GM06990 (cell line): Measurements from ENCODE around the gene IL12A.

Experiments used
- DNase-seq: peaks from one replicate; pipeline ENCODE4 v3.0.0-alpha.2; 2011; ENCODE audit not compliant: insufficient read length; ENCODE audit errors: extremely low read depth
- H3K27me3 ChIP-seq: replicated peaks from 2 replicates; pipeline ENCODE4 v1.6.0; 2011; ENCODE audit warnings: low read length; ENCODE audit not compliant: control insufficient read depth, insufficient read depth
- H3K36me3 ChIP-seq: 2 replicates; pipeline ENCODE4 v1.5.1; 2011; ENCODE audit warnings: low read length; ENCODE audit not compliant: control insufficient read depth, insufficient read depth
- H3K4me3 ChIP-seq: replicated peaks from 2 replicates; pipeline ENCODE4 v1.5.1; 2011; ENCODE audit warnings: low read depth, mild to moderate bottlenecking, control low read depth, low read length
- CTCF ChIP-seq: IDR thresholded peaks from 2 replicates; pipeline ENCODE4 v1.5.1; 2011; ENCODE audit warnings: low read length, control low read depth, mild to moderate bottlenecking, inconsistent platforms; ENCODE audit not compliant: insufficient read depth, poor library complexity, severe bottlenecking

The IL12A gene

GRCh38 chr3:159994182-159994581 lies 5.5 kb downstream of the IL12A start:
- H3K4me3 ChIP-seq: no peak overlapping the region
- no peaks in the 10 kb centered on the region; the same call in none of the 2 replicates for H3K36me3 ChIP-seq
- H3K27me3 ChIP-seq: no peaks in the 10 kb centered on the region
- DNase-seq: no peak
- no peak for TF ChIP-seq CTCF

GRCh38 chr3:159995091-159995490 lies 6.5 kb downstream of the IL12A start:
- no peaks in the 10 kb centered on the region; the same call in none of the 2 replicates for H3K36me3 ChIP-seq
- no peak for TF ChIP-seq CTCF
- DNase-seq: no peak
- no peak overlapping the region for H3K4me3 ChIP-seq
- H3K27me3 ChIP-seq: no peaks in the 10 kb centered on the region

- Histone ChIP-seq H3K27me3 (no peaks in the 10 kb centered on the region), H3K36me3 (no peaks in the 10 kb centered on the region; the same call in none of the 2 replicates), H3K4me3 (no peak overlapping the region)
- DNase-seq: no peak
- no peak for TF ChIP-seq CTCF
These were observed 7.4 kb downstream of the IL12A start for GRCh38 chr3:159996018-159996417.

- H3K4me3 ChIP-seq: no peak overlapping the region
- DNase-seq: no peak
- H3K27me3 ChIP-seq: no peaks in the 10 kb centered on the region
- no peak for TF ChIP-seq CTCF
- no peaks in the 10 kb centered on the region; the same call in none of the 2 replicates for H3K36me3 ChIP-seq
These were observed 8.3 kb downstream of the IL12A start for GRCh38 chr3:159996959-159997358.

- no peaks in the 10 kb centered on the region for H3K36me3 ChIP-seq
- no peak overlapping the region for H3K4me3 ChIP-seq
- TF ChIP-seq CTCF: no peak
- H3K27me3 ChIP-seq: no peaks in the 10 kb centered on the region
- no peak for DNase-seq
These were observed 12.6 kb downstream of the IL12A start for GRCh38 chr3:160001148-160001760.

- Histone ChIP-seq H3K4me3 (no peak overlapping the region), H3K36me3 (no peaks in the 10 kb centered on the region), H3K27me3 (no peaks in the 10 kb centered on the region)
- no peak for TF ChIP-seq CTCF
- no peak for DNase-seq
These were observed 13.4 kb downstream of the IL12A start for GRCh38 chr3:160001850-160002623.
